GM19239 (cell line): Measurements from ENCODE around the gene FXN.
A peak's percentile ranks its signal among the peaks of the same experiment; 100 is the strongest.
"Not testable (repeated sequence)": the region's sequence is repeated elsewhere in the genome, so short reads cannot be mapped to it uniquely, and the experiment has no call there.

ENCODE experiments used
- DNase-seq: peaks from one replicate; pipeline ENCODE4 v3.0.0; 2011; ENCODE audit warnings: low spot score; ENCODE audit not compliant: insufficient read length
- FAIRE-seq: peaks from 2 replicates; lab custom pipeline; 2011; peaks lifted over from hg19 to GRCh38; lab: Jason Lieb, UNC

The FXN gene

GRCh38 chr9:69093471-69094103 lies 58.0 kb downstream of the FXN start:
- DNase-seq (no peak), FAIRE-seq (peak; percentile 28)

GRCh38 chr9:69094361-69095135 lies 59.0 kb downstream of the FXN start:
- DNase-seq, FAIRE-seq: not testable (repeated sequence)

GRCh38 chr9:69097064-69097463 lies 61.5 kb downstream of the FXN start:
- DNase-seq: no peak
- FAIRE-seq: no peak

- FAIRE-seq (no peak), DNase-seq (no peak)
Measured at GRCh38 chr9:69097923-69098593, 62.5 kb downstream of the FXN start.

- not testable (repeated sequence) for DNase-seq, FAIRE-seq
Measured at GRCh38 chr9:69103348-69103996, 67.9 kb downstream of the FXN start.

GRCh38 chr9:69104830-69105527 lies 69.4 kb downstream of the FXN start:
- FAIRE-seq: no peak
- DNase-seq: no peak

GRCh38 chr9:69107771-69108170 lies 72.2 kb downstream of the FXN start:
- FAIRE-seq (no peak), DNase-seq (no peak)

- DNase-seq: not testable (repeated sequence)
Measured at GRCh38 chr9:69108706-69109105, 73.2 kb downstream of the FXN start.

GRCh38 chr9:69109152-69109551 lies 73.6 kb downstream of the FXN start:
- FAIRE-seq: no peak
- DNase-seq: no peak

More at GRCh38 chr9:69108706-69109105, 73.2 kb downstream of the FXN start:
- not testable (repeated sequence) for FAIRE-seq

- FAIRE-seq, DNase-seq: not testable (repeated sequence)
Measured at GRCh38 chr9:69112646-69113045, 77.1 kb downstream of the FXN start.

GRCh38 chr9:69115621-69116020 lies 80.1 kb downstream of the FXN start:
- FAIRE-seq: no peak

GRCh38 chr9:69118656-69119055 lies 83.1 kb downstream of the FXN start:
- FAIRE-seq: no peak

More at GRCh38 chr9:69115621-69116020, 80.1 kb downstream of the FXN start:
- DNase-seq: no peak

GRCh38 chr9:69120380-69121154 lies 85.0 kb downstream of the FXN start:
- DNase-seq: peak; percentile 51
- FAIRE-seq: peak; percentile 71

More at GRCh38 chr9:69118656-69119055, 83.1 kb downstream of the FXN start:
- no peak for DNase-seq

- FAIRE-seq (peak; percentile 60), DNase-seq (peak; percentile 54)
Measured at GRCh38 chr9:69121155-69122081, 85.9 kb downstream of the FXN start.

GRCh38 chr9:69122082-69122548 lies 86.6 kb downstream of the FXN start:
- peak; percentile 63 for DNase-seq
- FAIRE-seq: peak; percentile 8

- FAIRE-seq: peak; percentile 59
- no peak for DNase-seq
Measured at GRCh38 chr9:69122549-69123141, 87.1 kb downstream of the FXN start.
